Suprapubic skin (tissue), 4 donors: Measurements from ENCODE around the gene NKAIN2.

Source experiments
- EP300 ChIP-seq: sonication (generic); formaldehyde crosslinking; IDR thresholded peaks from one replicate; pipeline ENCODE4 v1.6.1; 2017; ENCODE audit warnings: antibody characterized with exemption
- POLR2A ChIP-seq, 2 donors: fragments of 450-650 bp; IDR thresholded peaks; one replicate each; pipeline ENCODE4 v1.6.1; 2017; ENCODE audit warnings: antibody characterized with exemption in 2 of 2, mild to moderate bottlenecking in 2 of 2, moderate library complexity in 2 of 2
- POLR2AphosphoS5 ChIP-seq, 3 donors: sonication (generic); formaldehyde crosslinking; IDR thresholded peaks; one replicate each; pipeline ENCODE4 v1.6.1; 2017; ENCODE audit warnings: antibody characterized with exemption in 3 of 3
- TF ChIP-seq, protein P1 (sequence below), 2 donors: fragments of 200-600 bp in 1 of 2; fragments of 450-650 bp in 1 of 2; sonication (generic) in 1 of 2; IDR thresholded peaks; one replicate each; pipeline ENCODE4 v1.5.1; 2016 to 2019; ENCODE audit warnings: antibody characterized with exemption in 2 of 2, mild to moderate bottlenecking in 1 of 2, moderate library complexity in 1 of 2

DNA sequence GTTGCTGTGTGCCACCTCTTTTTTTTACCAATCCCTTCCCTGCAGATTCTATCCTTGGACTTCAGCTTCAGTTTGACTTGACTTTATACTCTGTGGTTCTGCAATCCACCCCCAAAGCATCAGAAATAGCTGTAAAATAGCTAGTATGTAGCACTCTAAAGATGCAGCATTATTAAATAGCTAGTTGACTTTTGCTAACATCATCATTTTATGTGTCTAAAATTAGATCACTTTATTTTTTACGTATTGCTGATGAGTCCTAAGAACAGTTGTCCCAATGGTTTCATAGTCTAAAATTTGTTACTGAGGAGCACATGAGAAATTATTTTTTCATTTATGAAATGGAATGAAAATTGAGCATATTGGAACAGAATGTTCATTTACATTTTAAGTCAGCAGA is 138.2 kb downstream of the NKAIN2 start:
- TF ChIP-seq, protein P1, sequence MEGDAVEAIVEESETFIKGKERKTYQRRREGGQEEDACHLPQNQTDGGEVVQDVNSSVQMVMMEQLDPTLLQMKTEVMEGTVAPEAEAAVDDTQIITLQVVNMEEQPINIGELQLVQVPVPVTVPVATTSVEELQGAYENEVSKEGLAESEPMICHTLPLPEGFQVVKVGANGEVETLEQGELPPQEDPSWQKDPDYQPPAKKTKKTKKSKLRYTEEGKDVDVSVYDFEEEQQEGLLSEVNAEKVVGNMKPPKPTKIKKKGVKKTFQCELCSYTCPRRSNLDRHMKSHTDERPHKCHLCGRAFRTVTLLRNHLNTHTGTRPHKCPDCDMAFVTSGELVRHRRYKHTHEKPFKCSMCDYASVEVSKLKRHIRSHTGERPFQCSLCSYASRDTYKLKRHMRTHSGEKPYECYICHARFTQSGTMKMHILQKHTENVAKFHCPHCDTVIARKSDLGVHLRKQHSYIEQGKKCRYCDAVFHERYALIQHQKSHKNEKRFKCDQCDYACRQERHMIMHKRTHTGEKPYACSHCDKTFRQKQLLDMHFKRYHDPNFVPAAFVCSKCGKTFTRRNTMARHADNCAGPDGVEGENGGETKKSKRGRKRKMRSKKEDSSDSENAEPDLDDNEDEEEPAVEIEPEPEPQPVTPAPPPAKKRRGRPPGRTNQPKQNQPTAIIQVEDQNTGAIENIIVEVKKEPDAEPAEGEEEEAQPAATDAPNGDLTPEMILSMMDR (IDR thresholded peaks at IDR 0.05): no peak
- no peak for TF ChIP-seq POLR2AphosphoS5 (IDR thresholded peaks at IDR 0.05)
- no peak for TF ChIP-seq EP300
- TF ChIP-seq POLR2A (IDR thresholded peaks at IDR 0.05): no peak
